Muscle of back (tissue), 11 donors: ENCODE results near the gene RGS9. TPM values are rescaled to one million over a fixed set of nuclear protein-coding genes. Genes with fewer than 3 reads are reported as not detected.
A peak's percentile ranks its signal among the peaks of the same experiment; 100 is the strongest.

Experiments used
- DNase-seq, 3 donors: peaks; one replicate each; pipeline versions ENCODE4 v3.0.0 to v3.0.0-alpha.2; 2013
- polyA plus RNA-seq, 10 donors: library from polyadenylated mRNA; unstranded; fragments of 120-200 nt; gene quantifications; one replicate each; pipeline ENCODE4 v1.2.1, GENCODE V29; 2013; ENCODE audit not compliant: insufficient read length in 10 of 10

Gene RGS9
- polyA plus RNA-seq, 10 donors, result 2.2 to 5.0 (median 3.2) TPM

DNA sequence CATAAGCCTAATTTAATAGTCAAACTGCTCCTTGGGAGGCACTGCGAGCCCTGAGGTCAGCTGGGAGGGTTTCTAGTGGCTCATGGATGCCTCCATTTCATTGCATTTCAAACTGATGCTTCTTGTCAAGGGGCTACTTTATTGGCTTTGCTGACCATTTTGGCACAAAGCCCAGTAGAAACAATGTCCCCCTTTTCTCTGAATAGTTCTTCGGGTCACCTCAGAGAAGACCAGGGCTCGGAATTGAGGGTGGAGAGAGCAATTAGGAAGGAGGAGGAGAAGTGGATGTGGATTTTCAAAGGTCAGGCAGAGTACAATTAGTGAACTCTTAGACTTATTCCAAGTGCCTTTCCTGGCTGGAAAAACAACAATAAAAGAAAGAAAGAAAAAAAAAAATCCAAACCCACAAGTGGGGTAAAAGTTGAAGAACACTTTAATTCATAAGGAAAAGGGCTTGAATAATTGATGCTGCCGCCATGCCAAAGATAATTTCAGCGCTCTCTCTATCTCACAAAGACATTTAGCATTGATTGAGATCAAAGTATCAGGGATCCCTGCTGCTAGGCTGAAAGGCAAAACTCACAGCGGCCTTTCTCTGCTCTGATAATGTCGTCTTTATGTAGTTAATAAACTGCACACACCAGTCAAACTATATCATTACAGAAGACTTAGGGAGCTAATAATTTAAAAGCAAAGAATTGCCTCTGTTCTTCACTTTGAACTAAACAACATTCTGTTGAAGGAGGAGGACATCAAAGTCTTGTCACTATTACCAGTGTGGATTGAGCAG, 122.7 kb downstream of the RGS9 start:
- DNase-seq, result no peak

DNA sequence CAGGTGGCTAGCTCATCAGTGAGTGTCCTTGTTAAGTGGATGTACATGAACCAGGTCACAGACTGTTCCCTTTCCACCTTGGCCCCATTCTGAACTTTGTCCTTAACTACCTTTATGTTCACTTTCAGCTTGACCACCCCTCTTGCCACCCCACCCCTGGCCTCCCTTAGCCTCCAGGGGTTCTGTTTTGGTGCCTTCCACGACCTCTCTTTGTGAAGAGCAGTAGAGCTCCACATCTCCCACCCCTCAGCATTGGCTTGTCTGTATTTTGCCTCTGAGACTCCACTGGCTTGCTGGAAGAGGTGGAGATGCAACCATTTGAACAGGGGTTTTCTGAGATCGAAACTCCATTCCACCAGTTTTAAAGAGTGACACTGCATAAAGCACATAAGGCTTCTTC, 123.5 kb downstream of the RGS9 start:
- no peak for DNase-seq

DNA sequence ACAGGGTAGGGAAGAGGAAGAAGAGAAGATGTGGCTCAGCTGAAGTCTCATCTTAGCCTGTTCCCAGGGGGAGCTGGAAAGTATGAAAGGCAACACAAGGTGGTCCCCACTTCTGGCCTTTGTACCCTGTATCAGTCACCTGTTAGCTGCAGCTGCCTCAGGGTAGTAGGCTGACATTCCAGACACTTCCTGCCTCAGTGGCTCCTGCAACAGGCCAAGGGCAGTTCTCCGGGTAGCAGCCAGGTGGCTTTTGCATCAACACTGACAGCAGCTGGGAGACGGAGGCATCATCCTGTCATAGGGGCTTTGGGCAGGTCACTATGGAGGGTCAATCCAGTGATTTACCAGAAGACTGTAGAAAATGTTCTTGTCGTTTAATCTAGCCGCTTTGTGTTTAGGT, 124.0 kb downstream of the RGS9 start:
- DNase-seq, result no peak

DNA sequence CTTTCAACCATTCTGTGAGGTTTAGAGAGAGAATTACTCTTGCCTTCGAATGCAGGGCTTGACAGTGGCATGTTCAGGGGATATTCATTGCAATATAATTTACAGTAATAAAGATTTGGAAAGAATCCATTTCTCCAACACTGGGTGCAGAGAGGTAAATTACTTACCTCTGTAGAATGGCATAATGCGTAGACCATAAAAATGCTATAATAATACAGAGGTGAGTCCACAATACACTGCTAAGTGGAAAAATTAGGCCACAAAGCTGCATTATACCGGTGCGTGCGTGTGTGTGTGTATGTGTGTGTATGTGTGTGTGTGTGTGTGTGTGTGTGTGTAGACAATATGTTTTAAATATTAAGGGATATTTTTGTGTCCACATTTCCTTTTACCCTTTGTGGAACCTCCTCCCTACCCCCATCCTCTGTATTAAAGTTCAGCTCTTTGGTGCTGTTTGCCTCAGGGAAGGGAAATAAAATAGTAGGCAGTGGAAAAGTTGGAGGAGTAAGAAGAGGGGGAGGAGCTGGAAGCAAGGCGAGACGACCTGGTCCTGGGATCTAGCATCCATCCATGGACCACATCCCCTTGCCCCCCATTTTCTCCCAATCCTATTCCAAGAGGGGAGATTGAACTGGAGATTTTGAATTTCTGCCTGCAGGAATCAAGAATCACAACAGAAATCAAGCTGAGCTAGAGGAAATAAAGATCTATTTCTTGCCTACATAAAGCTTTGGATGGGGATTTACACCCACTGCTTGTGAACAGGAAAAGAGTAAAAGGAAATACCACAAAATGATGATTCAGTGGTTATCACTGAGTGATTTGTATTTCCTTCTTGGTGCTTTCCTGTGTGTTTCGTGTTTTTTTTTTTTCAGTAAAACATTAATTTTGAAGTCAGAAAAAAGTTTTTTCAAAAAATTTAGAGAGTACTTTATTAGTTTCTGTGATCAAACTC, 124.8 kb downstream of the RGS9 start:
- DNase-seq, result no peak

DNA sequence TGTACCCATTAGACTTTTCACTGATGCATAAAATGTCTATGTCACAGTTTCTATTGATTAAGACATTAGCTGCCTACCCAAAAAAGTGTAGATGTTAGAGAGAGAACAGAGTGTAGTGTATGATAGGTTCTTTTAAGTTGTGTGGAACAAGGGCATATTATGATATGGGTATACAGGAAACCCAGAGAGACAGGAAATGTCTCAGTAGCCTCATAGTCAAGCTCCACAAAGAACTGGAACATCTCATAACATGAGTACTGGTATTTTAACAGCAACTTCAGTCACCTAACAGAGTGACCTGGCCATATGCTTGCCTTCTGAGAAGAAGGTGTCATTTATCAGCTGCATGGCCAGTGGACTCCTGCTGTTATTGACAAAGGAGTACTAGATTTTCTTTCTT, 128.1 kb downstream of the RGS9 start:
- DNase-seq, result no peak

DNA sequence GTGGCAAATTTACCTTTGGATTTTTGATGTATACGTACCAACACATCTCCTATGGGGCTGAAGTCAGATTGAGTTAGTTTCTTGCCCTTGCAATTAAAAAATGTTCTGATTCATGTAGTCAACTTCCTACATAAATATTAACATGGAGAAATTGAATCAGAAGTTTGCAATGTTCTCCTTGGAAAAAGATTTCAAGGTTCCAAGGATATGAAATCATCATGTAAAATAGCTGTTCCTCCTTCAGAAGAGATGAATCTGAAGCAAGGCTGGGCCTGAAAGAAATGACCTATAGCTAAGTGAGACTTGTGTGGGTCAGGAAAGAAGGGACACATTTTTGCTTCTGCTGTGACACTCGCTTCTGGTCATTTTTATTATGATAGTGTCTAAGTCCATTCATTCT, 131.7 kb downstream of the RGS9 start:
- no peak for DNase-seq

DNA sequence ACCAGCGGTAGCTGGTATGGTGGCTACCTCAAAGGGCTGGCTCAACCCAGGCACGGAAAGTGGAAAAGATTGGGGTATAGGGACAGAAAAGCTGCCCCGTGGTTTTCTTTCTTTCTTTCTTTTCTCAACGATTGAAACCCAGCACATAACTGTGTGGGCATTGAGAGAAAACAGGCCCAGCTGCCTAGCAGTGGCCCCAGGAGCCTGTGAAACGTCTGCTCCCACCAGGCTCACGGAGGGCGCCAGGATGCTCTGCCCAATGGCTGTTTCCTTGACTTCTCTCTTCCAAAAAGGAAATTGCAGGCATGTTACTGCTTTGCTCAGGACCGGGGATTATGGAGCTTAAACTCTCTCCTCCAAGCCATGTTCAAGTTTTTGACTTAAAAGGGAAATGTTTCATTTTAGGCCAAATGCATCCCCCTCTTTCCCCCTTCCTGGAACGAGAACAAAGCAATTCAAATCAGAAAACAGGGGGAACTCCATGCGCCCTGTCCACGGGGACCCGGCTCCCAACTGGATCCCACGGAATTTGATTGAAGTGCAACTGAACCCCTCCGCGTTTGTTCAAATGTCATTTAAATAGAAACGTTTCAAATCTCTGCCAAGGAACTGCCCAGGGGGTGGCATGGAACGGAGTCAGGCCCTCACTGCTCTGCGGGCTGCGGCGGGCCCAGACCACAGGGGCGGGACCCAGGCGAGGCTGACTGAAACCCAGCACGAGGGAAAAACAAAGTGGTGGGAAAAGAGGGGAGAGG, 133.5 kb downstream of the RGS9 start:
- no peak for DNase-seq

DNA sequence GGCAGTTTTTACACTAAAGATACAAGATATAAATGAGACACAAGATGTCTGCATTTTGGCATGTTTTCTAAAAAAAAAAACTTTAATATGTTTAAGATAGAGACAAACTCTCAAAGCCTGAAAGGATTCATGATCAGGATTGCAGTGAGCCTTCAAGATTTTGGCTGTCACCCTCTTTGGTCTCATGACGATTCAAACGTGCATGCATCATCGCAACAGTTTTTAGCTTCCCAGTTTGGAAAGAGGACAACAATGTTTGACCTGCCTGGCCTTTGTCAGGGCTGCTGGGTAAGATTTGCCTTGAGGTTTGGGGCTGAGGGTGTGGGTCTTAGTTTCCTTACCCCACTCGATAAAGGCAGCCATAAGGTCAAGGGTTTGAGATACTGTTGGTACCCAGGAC, 134.1 kb downstream of the RGS9 start:
- DNase-seq, result peak in 2 of 3 donors; percentile 23 to 32

Other genes with a start within 250 kb of the RGS9 start
- gene LRRC37A3, start 217.9 kb upstream of the RGS9 start, polyA plus RNA-seq, result 10 to 100 TPM in 4 of 10 donors, 1 to 10 TPM in 6; 6.6 to 23.1 (median 9.1) TPM
- 10 to 100 TPM; 26.6 to 44.6 (median 36.9) TPM for gene GNA13, start 80.6 kb upstream of the RGS9 start, polyA plus RNA-seq